ENCODE data around the gene SNX18.

GRCh38 chr5:54480296-54480695 is 37.3 kb upstream of the SNX18 start:
- TF ChIP-seq POLR2AphosphoS5 (IDR thresholded peaks at IDR 0.05), result no peak
- no peak for TF ChIP-seq CTCF (IDR thresholded peaks at IDR 0.05 in 8 of 11, conservative IDR thresholded peaks at IDR 0.05 in 3 of 11)
- no peak for TF ChIP-seq POLR2A (IDR thresholded peaks at IDR 0.05)

All from spleen (tissue), 7 donors.